A673 (cell line): ENCODE measurements around the gene P3R3URF.

Source experiments
- EZH2 ChIP-seq: fragments of 200-600 bp; sonication (generic); IDR thresholded peaks from 2 replicates; pipeline ENCODE4 v1.6.1; 2017; ENCODE audit warnings: borderline replicate concordance, low read depth, mild to moderate bottlenecking, mixed read lengths, antibody characterized with exemption, low read length; ENCODE audit not compliant: poor library complexity, severe bottlenecking
- TF ChIP-seq, protein P1 (sequence below): fragments of 300-800, 200-600 bp; sonication (generic); conservative IDR thresholded peaks from 2 replicates; pipeline ENCODE4 v1.5.1; 2017; ENCODE audit warnings: low read depth, mild to moderate bottlenecking, antibody characterized with exemption, low read length, moderate library complexity, mixed read lengths

DNA sequence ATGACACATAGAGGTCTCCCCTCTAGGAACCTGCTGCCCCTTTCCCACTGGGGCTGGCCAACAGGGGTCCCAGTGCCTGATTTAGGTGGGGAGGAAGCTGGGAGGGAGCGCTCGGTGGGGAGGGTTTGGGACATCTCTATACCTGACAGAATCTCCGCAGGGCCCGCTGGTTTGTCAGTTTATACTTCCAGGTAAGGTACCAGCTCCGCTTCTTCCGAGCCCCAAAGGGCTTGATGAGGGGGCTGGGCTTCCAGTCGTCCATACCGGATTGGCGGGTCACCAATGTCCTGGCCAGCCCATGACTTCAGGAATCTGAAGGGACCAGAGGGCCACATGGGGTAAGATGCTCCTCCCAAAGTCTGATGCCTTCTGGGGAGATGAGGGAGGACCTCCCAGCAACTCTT, 21.3 kb upstream of the P3R3URF start:
- TF ChIP-seq, protein P1, sequence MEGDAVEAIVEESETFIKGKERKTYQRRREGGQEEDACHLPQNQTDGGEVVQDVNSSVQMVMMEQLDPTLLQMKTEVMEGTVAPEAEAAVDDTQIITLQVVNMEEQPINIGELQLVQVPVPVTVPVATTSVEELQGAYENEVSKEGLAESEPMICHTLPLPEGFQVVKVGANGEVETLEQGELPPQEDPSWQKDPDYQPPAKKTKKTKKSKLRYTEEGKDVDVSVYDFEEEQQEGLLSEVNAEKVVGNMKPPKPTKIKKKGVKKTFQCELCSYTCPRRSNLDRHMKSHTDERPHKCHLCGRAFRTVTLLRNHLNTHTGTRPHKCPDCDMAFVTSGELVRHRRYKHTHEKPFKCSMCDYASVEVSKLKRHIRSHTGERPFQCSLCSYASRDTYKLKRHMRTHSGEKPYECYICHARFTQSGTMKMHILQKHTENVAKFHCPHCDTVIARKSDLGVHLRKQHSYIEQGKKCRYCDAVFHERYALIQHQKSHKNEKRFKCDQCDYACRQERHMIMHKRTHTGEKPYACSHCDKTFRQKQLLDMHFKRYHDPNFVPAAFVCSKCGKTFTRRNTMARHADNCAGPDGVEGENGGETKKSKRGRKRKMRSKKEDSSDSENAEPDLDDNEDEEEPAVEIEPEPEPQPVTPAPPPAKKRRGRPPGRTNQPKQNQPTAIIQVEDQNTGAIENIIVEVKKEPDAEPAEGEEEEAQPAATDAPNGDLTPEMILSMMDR = no peak
- no peak for TF ChIP-seq EZH2
